TTC549 (cell line): Measurements from ENCODE around the gene SLC49A3.
"Not testable (repeated sequence)": the region's sequence is repeated elsewhere in the genome, so short reads cannot be mapped to it uniquely, and the experiment has no call there.

ENCODE experiments used
- FAIRE-seq: peaks from 2 replicates; lab custom pipeline; 2012; peaks lifted over from hg19 to GRCh38; lab: Jason Lieb, UNC

Gene SLC49A3

GRCh38 chr4:702618-703048, 13.7 kb upstream of the SLC49A3 start:
- no peak for FAIRE-seq

GRCh38 chr4:700587-701264, 11.8 kb upstream of the SLC49A3 start:
- no peak for FAIRE-seq

- no peak for FAIRE-seq
Observed at GRCh38 chr4:699816-700580, 11.0 kb upstream of the SLC49A3 start.

GRCh38 chr4:694341-694940, 5.5 kb upstream of the SLC49A3 start:
- FAIRE-seq: not testable (repeated sequence)

- no peak for FAIRE-seq
Observed at GRCh38 chr4:692771-693554, 4.0 kb upstream of the SLC49A3 start.

GRCh38 chr4:689723-690122, 772 bp upstream of the SLC49A3 start:
- FAIRE-seq: no peak

GRCh38 chr4:687971-688853, 739 bp downstream of the SLC49A3 start:
- no peak for FAIRE-seq

GRCh38 chr4:687048-687970, 1.6 kb downstream of the SLC49A3 start:
- FAIRE-seq: no peak

GRCh38 chr4:686413-687040, 2.4 kb downstream of the SLC49A3 start:
- no peak for FAIRE-seq

GRCh38 chr4:685679-686412, 3.1 kb downstream of the SLC49A3 start:
- no peak for FAIRE-seq

GRCh38 chr4:684623-685327, 4.2 kb downstream of the SLC49A3 start:
- FAIRE-seq: no peak

- FAIRE-seq: no peak
Observed at GRCh38 chr4:683982-684622, 4.8 kb downstream of the SLC49A3 start.

GRCh38 chr4:683247-683897, 5.6 kb downstream of the SLC49A3 start:
- no peak for FAIRE-seq

- FAIRE-seq: no peak
Observed at GRCh38 chr4:682490-683172, 6.3 kb downstream of the SLC49A3 start.

- FAIRE-seq: no peak
Observed at GRCh38 chr4:681736-682451, 7.1 kb downstream of the SLC49A3 start.

GRCh38 chr4:680928-681645, 7.9 kb downstream of the SLC49A3 start:
- FAIRE-seq: no peak
